ENCODE measurements around the gene LRRC56.

The LRRC56 gene

GRCh38 chr11:536841-537621, at the start of gene LRRC56:
TSS of gene LRRC56 (plus strand) at chr11:537527. CDS start at chr11:540685, 3,158 bp downstream.
- DNase-seq (ENCODE audit: low read depth) = peak; percentile 90

GRCh38 chr11:487571-488021, 49.7 kb upstream of the LRRC56 start:
- no peak for DNase-seq (ENCODE audit: low read depth)

GRCh38 chr11:488062-488461, 49.3 kb upstream of the LRRC56 start:
- no peak for DNase-seq (ENCODE audit: low read depth)

- DNase-seq (ENCODE audit: low read depth) = no peak
Measured at GRCh38 chr11:488579-488978, 48.7 kb upstream of the LRRC56 start.

GRCh38 chr11:488992-489391, 48.3 kb upstream of the LRRC56 start:
- no peak for DNase-seq (ENCODE audit: low read depth)

GRCh38 chr11:489610-490185, 47.6 kb upstream of the LRRC56 start:
- DNase-seq (ENCODE audit: low read depth) = no peak

GRCh38 chr11:490186-490929, 47.0 kb upstream of the LRRC56 start:
- DNase-seq (ENCODE audit: low read depth) = no peak

- no peak for DNase-seq (ENCODE audit: low read depth)
Measured at GRCh38 chr11:490930-491260, 46.4 kb upstream of the LRRC56 start.

GRCh38 chr11:491358-491757, 46.0 kb upstream of the LRRC56 start:
- no peak for DNase-seq (ENCODE audit: low read depth)

GRCh38 chr11:492427-493226, 44.7 kb upstream of the LRRC56 start:
- no peak for DNase-seq (ENCODE audit: low read depth)

- no peak for DNase-seq (ENCODE audit: low read depth)
Measured at GRCh38 chr11:494761-495536, 42.4 kb upstream of the LRRC56 start.

- no peak for DNase-seq (ENCODE audit: low read depth)
Measured at GRCh38 chr11:495537-495931, 41.8 kb upstream of the LRRC56 start.

GRCh38 chr11:496834-497564, 40.3 kb upstream of the LRRC56 start:
- no peak for DNase-seq (ENCODE audit: low read depth)

GRCh38 chr11:497565-498296, 39.6 kb upstream of the LRRC56 start:
- DNase-seq (ENCODE audit: low read depth) = no peak

- DNase-seq (ENCODE audit: low read depth) = no peak
Measured at GRCh38 chr11:498297-499181, 38.8 kb upstream of the LRRC56 start.

GRCh38 chr11:499201-500076, 37.9 kb upstream of the LRRC56 start:
- DNase-seq (ENCODE audit: low read depth) = no peak

- no peak for DNase-seq (ENCODE audit: low read depth)
Measured at GRCh38 chr11:501001-501682, 36.2 kb upstream of the LRRC56 start.
